ENCODE measurements around the gene FAM25G. TPM values are rescaled to one million over a fixed set of nuclear protein-coding genes. Genes with fewer than 3 reads are reported as not detected.
"Not testable (repeated sequence)": the region's sequence is repeated elsewhere in the genome, so short reads cannot be mapped to it uniquely, and the experiment has no call there.

The FAM25G gene
- total RNA-seq, 2 experiments from 2014 or later: not detected

DNA sequence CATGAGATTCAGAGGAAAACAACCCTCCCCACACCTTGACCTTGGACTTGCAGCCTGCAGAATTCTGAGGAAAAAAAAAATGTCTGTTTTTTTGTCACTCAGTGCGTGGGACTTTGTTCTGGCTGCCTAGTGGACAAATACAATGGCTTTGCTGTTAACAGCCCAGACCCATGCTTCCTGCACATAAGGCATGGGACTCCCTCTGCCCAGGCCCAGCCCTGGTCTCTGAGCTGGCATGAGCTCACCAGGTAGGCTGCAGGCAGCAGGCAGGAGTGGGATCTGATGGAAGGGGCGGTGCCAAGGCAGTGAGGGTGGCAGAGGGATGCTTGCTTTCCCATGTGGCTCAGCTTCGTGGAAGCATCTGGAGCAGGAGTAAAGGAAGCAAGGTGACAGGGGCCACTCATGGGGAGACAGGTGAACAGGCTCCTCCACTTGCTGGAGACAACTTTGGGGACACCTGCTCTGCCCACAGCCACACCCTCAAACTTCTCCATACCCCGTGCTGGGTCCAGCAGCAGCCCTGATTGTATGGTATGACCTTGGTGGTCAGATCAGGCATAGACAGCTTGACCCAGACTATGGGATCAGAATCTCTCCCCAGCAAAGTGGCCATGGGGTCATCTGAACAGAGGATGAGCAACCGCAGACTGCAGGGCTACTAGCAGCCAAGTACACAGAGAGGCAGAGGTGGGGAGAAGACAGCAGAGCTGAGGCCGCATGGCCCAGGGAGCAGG, 34.5 kb downstream of the FAM25G start:
- ChIA-PET CTCF (ENCODE audit: unreplicated experiment) (no interaction called here), POLR2A (no interaction called here)
- Histone ChIP-seq H3K27ac (ENCODE audit: low read depth, low read length, poor library complexity, severe bottlenecking) (no peak overlapping the region), H3K4me1 (ENCODE audit: insufficient read depth, low read length, poor library complexity, severe bottlenecking) (no peaks in the 10 kb centered on the region), H3K36me3 (ENCODE audit: insufficient read depth, low read length) (no peaks in the 10 kb centered on the region), H3K79me2 (ENCODE audit: insufficient read depth, low read depth, low read length) (no peaks in the 10 kb centered on the region), H3K9me2 (ENCODE audit: insufficient read depth, low read length) (no peaks in the 10 kb centered on the region), H4K20me1 (ENCODE audit: insufficient read depth, low read length) (no peaks in the 10 kb centered on the region), H3K4me3 (ENCODE audit: low read depth, low read length, poor library complexity, severe bottlenecking) (no peak overlapping the region), H3K4me2 (ENCODE audit: low read length) (no peak overlapping the region), H3K9me3 (ENCODE audit: low read length) (no peaks in the 10 kb centered on the region), H2AFZ (ENCODE audit: low read length) (no peak overlapping the region)
- BruUV-seq (replicated peaks): no TSS peak
- TF ChIP-seq EZH2phosphoT487 (IDR thresholded peaks at IDR 0.05; ENCODE audit: borderline replicate concordance, low read depth, low read length): no peak
- TF ChIP-seq, protein P1, sequence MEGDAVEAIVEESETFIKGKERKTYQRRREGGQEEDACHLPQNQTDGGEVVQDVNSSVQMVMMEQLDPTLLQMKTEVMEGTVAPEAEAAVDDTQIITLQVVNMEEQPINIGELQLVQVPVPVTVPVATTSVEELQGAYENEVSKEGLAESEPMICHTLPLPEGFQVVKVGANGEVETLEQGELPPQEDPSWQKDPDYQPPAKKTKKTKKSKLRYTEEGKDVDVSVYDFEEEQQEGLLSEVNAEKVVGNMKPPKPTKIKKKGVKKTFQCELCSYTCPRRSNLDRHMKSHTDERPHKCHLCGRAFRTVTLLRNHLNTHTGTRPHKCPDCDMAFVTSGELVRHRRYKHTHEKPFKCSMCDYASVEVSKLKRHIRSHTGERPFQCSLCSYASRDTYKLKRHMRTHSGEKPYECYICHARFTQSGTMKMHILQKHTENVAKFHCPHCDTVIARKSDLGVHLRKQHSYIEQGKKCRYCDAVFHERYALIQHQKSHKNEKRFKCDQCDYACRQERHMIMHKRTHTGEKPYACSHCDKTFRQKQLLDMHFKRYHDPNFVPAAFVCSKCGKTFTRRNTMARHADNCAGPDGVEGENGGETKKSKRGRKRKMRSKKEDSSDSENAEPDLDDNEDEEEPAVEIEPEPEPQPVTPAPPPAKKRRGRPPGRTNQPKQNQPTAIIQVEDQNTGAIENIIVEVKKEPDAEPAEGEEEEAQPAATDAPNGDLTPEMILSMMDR (conservative IDR thresholded peaks at IDR 0.05; ENCODE audit: low read length): no peak
- intact Hi-C loops (cut with micrococcal nuclease; ENCODE audit: unreplicated experiment): no loop called here
- no peak for DNase-seq (ENCODE audit: low spot score)

DNA sequence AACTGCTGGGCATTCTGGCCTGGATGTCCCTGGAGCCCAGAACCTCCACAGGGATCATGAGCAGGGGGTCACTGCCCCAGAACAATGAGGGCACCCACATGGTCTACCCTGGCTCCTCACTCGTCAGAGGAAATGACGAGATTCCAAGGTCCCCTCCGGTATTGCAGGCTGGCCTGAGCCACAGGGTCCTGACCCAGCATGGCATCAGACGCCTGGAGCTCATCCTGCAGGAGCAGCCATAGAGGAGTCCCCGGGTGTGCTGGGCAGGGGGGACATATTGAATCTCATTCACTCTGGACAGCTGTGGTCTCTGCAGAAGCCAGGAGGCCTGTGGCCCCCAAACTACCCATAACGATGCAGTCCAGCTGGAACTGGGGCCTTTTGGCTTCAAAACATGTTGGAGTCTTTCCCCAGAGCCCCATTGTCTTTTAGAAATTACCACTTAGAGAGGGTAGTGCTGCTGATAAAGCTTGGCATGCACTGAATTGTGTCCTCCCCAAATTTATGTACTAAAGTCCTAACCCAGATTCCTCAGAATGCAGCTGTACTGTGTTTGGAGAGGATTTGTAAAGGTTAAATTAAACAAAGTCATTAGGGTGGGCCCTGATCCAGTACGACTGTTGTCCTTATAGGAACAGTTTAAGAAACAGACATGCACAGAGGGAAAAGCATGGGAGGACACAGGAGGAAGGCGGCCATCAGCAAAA, 35.3 kb downstream of the FAM25G start:
- H3K79me2 ChIP-seq (ENCODE audit: insufficient read depth, low read depth, low read length): no peaks in the 10 kb centered on the region
- H3K27ac ChIP-seq (ENCODE audit: low read depth, low read length, poor library complexity, severe bottlenecking): no peak overlapping the region
- no peak overlapping the region for H2AFZ ChIP-seq (ENCODE audit: low read length)
- no peak overlapping the region for H3K4me3 ChIP-seq (ENCODE audit: low read depth, low read length, poor library complexity, severe bottlenecking)
- no peak overlapping the region for H3K4me2 ChIP-seq (ENCODE audit: low read length)
- no TSS peak for BruUV-seq (replicated peaks)
- CTCF ChIA-PET (ENCODE audit: unreplicated experiment): no interaction called here
- no peaks in the 10 kb centered on the region for H3K36me3 ChIP-seq (ENCODE audit: insufficient read depth, low read length)
- H3K9me3 ChIP-seq (ENCODE audit: low read length): no peaks in the 10 kb centered on the region
- no peak for DNase-seq (ENCODE audit: low spot score)
- H3K4me1 ChIP-seq (ENCODE audit: insufficient read depth, low read length, poor library complexity, severe bottlenecking): no peaks in the 10 kb centered on the region
- POLR2A ChIA-PET: no interaction called here
- intact Hi-C loops (cut with micrococcal nuclease; ENCODE audit: unreplicated experiment): no loop called here
- H3K9me2 ChIP-seq (ENCODE audit: insufficient read depth, low read length): no peaks in the 10 kb centered on the region
- no peaks in the 10 kb centered on the region for H4K20me1 ChIP-seq (ENCODE audit: insufficient read depth, low read length)
- TF ChIP-seq, protein P1 (conservative IDR thresholded peaks at IDR 0.05; ENCODE audit: low read length): no peak
- TF ChIP-seq EZH2phosphoT487 (IDR thresholded peaks at IDR 0.05; ENCODE audit: borderline replicate concordance, low read depth, low read length): no peak

DNA sequence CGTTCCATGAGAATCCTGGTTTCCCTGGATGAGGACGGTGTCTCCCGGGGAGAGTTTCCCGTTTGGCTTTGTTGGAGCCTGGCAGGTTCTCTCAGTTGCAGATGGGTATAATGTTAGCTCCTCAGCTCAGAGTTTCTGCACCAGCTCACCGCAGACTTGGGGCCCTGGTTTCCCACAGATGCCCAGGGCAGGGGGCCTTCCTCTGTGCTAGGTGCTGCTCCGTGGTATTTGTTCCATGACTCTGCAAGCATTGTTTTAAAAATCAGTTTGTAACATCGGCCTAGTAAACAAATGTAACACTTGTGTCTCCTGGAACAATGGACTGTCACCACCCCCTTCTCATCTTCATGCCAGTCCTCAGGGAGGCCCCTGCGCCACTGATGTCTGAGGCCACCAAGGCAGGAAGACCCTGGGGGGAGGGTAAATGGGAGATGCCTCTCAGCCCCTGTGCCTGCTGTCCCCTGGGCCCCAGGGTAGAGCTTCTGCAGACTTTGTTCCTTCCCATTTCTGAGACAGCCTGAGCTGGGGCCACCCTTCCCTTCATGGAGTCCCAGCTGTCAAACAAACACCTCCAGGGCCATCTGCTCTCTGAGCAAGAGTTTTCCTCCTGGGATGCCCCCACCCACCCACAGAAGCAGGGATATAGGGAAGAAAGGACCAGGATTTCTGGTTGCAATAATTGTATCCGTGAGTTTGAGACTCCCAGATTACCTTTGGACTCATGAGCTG, 36.0 kb downstream of the FAM25G start:
- H3K4me3 ChIP-seq (ENCODE audit: low read depth, low read length, poor library complexity, severe bottlenecking); H3K9me3 ChIP-seq (ENCODE audit: low read length); intact Hi-C loops (cut with micrococcal nuclease; ENCODE audit: unreplicated experiment); H3K9me2 ChIP-seq (ENCODE audit: insufficient read depth, low read length); H3K4me2 ChIP-seq (ENCODE audit: low read length); CTCF ChIA-PET (ENCODE audit: unreplicated experiment); H2AFZ ChIP-seq (ENCODE audit: low read length); H3K27ac ChIP-seq (ENCODE audit: low read depth, low read length, poor library complexity, severe bottlenecking); DNase-seq (ENCODE audit: low spot score); H3K79me2 ChIP-seq (ENCODE audit: insufficient read depth, low read depth, low read length); BruUV-seq (replicated peaks); H3K36me3 ChIP-seq (ENCODE audit: insufficient read depth, low read length); POLR2A ChIA-PET; H4K20me1 ChIP-seq (ENCODE audit: insufficient read depth, low read length); H3K4me1 ChIP-seq (ENCODE audit: insufficient read depth, low read length, poor library complexity, severe bottlenecking): not testable (repeated sequence)
